WTC11 (cell line): Measurements from ENCODE around the gene ROBO1. TPM values are rescaled to one million over a fixed set of nuclear protein-coding genes. Genes with fewer than 3 reads are reported as not detected.

Experiments used
- ATAC-seq: fragments of 200-7000 bp; cut with Tn5 transposase; 2 replicates; pipeline ENCODE4 v1.10.0; 2021; ENCODE audit warnings: mild to moderate bottlenecking, moderate library complexity
- CTCF ChIA-PET: fragments of 300-600 bp; sonication (Branson Sonifier 250); formaldehyde crosslinking; loops from one replicate; lab custom pipeline; 2021; ENCODE audit warnings: antibody characterized with exemption; lab: Charles Lee
- POLR2A ChIA-PET: fragments of 350-600 bp; sonication (Branson Sonifier 250); formaldehyde crosslinking; loops from one replicate; lab custom pipeline; 2021; ENCODE audit warnings: antibody characterized with exemption; lab: Charles Lee
- DNase-seq: peaks from one replicate; pipeline ENCODE4 v3.0.0; 2021; ENCODE audit warnings: low spot score
- H3K27ac Mint-ChIP-seq: 2 replicates; pipeline ENCODE4 v1.8.0; 2021; ENCODE audit warnings: mixed read lengths
- H3K27me3 Mint-ChIP-seq: 2 replicates; pipeline ENCODE4 v1.8.0; 2021; ENCODE audit warnings: low read depth, mild to moderate bottlenecking, moderate library complexity, mixed read lengths
- H3K36me3 Mint-ChIP-seq: 2 replicates; pipeline ENCODE4 v1.8.0; 2021; ENCODE audit warnings: mixed read lengths
- H3K4me1 Mint-ChIP-seq: 2 replicates; pipeline ENCODE4 v1.8.0; 2022; ENCODE audit warnings: mixed read lengths
- H3K4me3 Mint-ChIP-seq: 2 replicates; pipeline ENCODE4 v1.8.0; 2021; ENCODE audit warnings: mild to moderate bottlenecking, moderate library complexity, mixed read lengths
- H3K9me3 Mint-ChIP-seq: 2 replicates; pipeline ENCODE4 v1.8.0; 2021; ENCODE audit warnings: mixed read lengths
- CREM ChIP-seq: sonication (generic); formaldehyde crosslinking; IDR thresholded peaks from 2 replicates; pipeline ENCODE4 v1.8.1; 2022; ENCODE audit warnings: mild to moderate bottlenecking, missing genetic modification reagents, moderate library complexity
- ELF4 ChIP-seq: sonication (generic); formaldehyde crosslinking; IDR thresholded peaks from 2 replicates; pipeline ENCODE4 v1.8.1; 2022; ENCODE audit warnings: low read depth, mild to moderate bottlenecking, moderate library complexity, missing genetic modification reagents
- FOXP1 ChIP-seq: sonication (generic); formaldehyde crosslinking; IDR thresholded peaks from 2 replicates; pipeline ENCODE4 v1.8.0; 2022; ENCODE audit warnings: missing genetic modification reagents, mild to moderate bottlenecking, moderate library complexity, borderline replicate concordance
- GRHL2 ChIP-seq: fragments of 250-450 bp; sonication (Bioruptor Pico); IDR thresholded peaks from 2 replicates; pipeline ENCODE4 v1.8.0; 2022; ENCODE audit warnings: mild to moderate bottlenecking, moderate library complexity; ENCODE audit not compliant: insufficient replicate concordance, severe bottlenecking
- HMGA2 ChIP-seq: fragments of 250-450 bp; sonication (Bioruptor Pico); IDR thresholded peaks from 2 replicates; pipeline ENCODE4 v1.4.0; 2021; ENCODE audit warnings: mild to moderate bottlenecking, moderate library complexity
- KAT7 ChIP-seq: sonication (generic); formaldehyde crosslinking; IDR thresholded peaks from 2 replicates; pipeline ENCODE4 v1.8.1; 2023; ENCODE audit warnings: missing genetic modification reagents, mild to moderate bottlenecking, borderline replicate concordance
- MXD4 ChIP-seq: fragments of 250-450 bp; sonication (Bioruptor Pico); IDR thresholded peaks from 2 replicates; pipeline ENCODE4 v1.8.0; 2021; ENCODE audit warnings: mild to moderate bottlenecking, moderate library complexity, borderline replicate concordance
- NFATC4 ChIP-seq: fragments of 250-450 bp; sonication (Bioruptor Pico); IDR thresholded peaks from 2 replicates; pipeline ENCODE4 v1.9.0; 2021; ENCODE audit warnings: mild to moderate bottlenecking
- NR1H2 ChIP-seq: sonication (generic); formaldehyde crosslinking; IDR thresholded peaks from 2 replicates; pipeline ENCODE4 v1.9.0; 2021; ENCODE audit warnings: mild to moderate bottlenecking, moderate library complexity, missing genetic modification reagents
- NR2C2 ChIP-seq: sonication (generic); formaldehyde crosslinking; IDR thresholded peaks from 2 replicates; pipeline ENCODE4 v1.8.0; 2022; ENCODE audit warnings: mild to moderate bottlenecking, missing genetic modification reagents
- NR3C1 ChIP-seq: sonication (generic); formaldehyde crosslinking; conservative IDR thresholded peaks from 2 replicates; pipeline ENCODE4 v1.8.1; 2023; ENCODE audit warnings: low read depth, mild to moderate bottlenecking, missing genetic modification reagents
- PRRX2 ChIP-seq: fragments of 250-450 bp; sonication (Bioruptor Pico); IDR thresholded peaks from 2 replicates; pipeline ENCODE4 v1.8.0; 2021; ENCODE audit warnings: mild to moderate bottlenecking
- RELA ChIP-seq: sonication (generic); formaldehyde crosslinking; IDR thresholded peaks from 2 replicates; pipeline ENCODE4 v1.8.1; 2022; ENCODE audit warnings: missing genetic modification reagents, mild to moderate bottlenecking, borderline replicate concordance
- TCF7 ChIP-seq: sonication (generic); formaldehyde crosslinking; IDR thresholded peaks from 2 replicates; pipeline ENCODE4 v1.8.0; 2022; ENCODE audit warnings: mild to moderate bottlenecking, low read depth, missing genetic modification reagents, moderate library complexity
- ZNF219 ChIP-seq: sonication (generic); formaldehyde crosslinking; IDR thresholded peaks from 2 replicates; pipeline ENCODE4 v1.8.0; 2023; ENCODE audit warnings: missing genetic modification reagents, mild to moderate bottlenecking, borderline replicate concordance
- ZNF263 ChIP-seq: sonication (generic); formaldehyde crosslinking; IDR thresholded peaks from 2 replicates; pipeline ENCODE4 v1.8.1; 2022; ENCODE audit warnings: low read depth, mild to moderate bottlenecking, moderate library complexity, missing genetic modification reagents
- total RNA-seq: library from RNA; stranded (reverse); gene quantifications from 3 replicates; pipeline ENCODE4 v1.2.3, GENCODE V29; 2021
- TF ChIP-seq, protein P1 (sequence below): fragments of 200-600 bp; IDR thresholded peaks from 2 replicates; pipeline ENCODE4 v1.8.0; 2022; ENCODE audit warnings: antibody characterized with exemption
- TF ChIP-seq, protein P2 (sequence below): sonication (generic); formaldehyde crosslinking; conservative IDR thresholded peaks from 2 replicates; pipeline ENCODE4 v1.8.1; 2023; ENCODE audit warnings: mild to moderate bottlenecking, low read depth, missing genetic modification reagents, moderate library complexity
- TF ChIP-seq, protein P3 (sequence below): sonication (generic); formaldehyde crosslinking; IDR thresholded peaks from 2 replicates; pipeline ENCODE4 v1.8.1; 2022; ENCODE audit warnings: mild to moderate bottlenecking, moderate library complexity, missing genetic modification reagents
- TF ChIP-seq, protein P4 (sequence below): fragments of 250-450 bp; sonication (Bioruptor Pico); IDR thresholded peaks from 2 replicates; pipeline ENCODE4 v1.8.0; 2021; ENCODE audit warnings: mild to moderate bottlenecking
- TF ChIP-seq, protein P5 (sequence below): fragments of 250-450 bp; sonication (Bioruptor Pico); IDR thresholded peaks from 2 replicates; pipeline ENCODE4 v1.9.0; 2021; ENCODE audit warnings: mild to moderate bottlenecking, borderline replicate concordance

The ROBO1 gene
- total RNA-seq, 1 experiment from 2014 or later: 90.9 TPM

DNA sequence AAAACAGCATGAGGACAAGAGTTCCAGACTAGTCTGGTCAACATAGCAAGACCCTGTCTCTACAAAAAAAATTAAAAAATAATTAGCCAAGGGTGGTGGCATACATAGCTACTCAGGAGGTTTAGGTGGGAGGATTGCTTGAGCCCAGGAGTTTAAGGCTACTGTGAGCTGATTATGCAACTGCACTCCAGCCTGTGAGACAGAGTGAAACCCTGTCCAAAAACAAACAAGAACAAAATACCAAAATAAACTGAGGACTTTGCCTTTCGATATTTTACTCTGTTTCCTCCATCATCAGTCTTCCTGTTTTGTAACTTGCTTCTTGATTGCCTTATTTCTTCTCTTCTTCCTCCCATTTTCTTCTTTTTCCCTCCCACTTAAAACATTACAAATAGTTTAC lies 504.4 kb downstream of the ROBO1 start (continued):
- TF ChIP-seq, protein P1, sequence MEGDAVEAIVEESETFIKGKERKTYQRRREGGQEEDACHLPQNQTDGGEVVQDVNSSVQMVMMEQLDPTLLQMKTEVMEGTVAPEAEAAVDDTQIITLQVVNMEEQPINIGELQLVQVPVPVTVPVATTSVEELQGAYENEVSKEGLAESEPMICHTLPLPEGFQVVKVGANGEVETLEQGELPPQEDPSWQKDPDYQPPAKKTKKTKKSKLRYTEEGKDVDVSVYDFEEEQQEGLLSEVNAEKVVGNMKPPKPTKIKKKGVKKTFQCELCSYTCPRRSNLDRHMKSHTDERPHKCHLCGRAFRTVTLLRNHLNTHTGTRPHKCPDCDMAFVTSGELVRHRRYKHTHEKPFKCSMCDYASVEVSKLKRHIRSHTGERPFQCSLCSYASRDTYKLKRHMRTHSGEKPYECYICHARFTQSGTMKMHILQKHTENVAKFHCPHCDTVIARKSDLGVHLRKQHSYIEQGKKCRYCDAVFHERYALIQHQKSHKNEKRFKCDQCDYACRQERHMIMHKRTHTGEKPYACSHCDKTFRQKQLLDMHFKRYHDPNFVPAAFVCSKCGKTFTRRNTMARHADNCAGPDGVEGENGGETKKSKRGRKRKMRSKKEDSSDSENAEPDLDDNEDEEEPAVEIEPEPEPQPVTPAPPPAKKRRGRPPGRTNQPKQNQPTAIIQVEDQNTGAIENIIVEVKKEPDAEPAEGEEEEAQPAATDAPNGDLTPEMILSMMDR: no peak
- no peak for TF ChIP-seq KAT7 (CRISPR knock-in tag)
- TF ChIP-seq MXD4 (CRISPR knock-in tag): no peak
- TF ChIP-seq GRHL2 (CRISPR knock-in tag): no peak
- no peak for TF ChIP-seq NR3C1 (CRISPR knock-in tag)
- TF ChIP-seq, protein P2, sequence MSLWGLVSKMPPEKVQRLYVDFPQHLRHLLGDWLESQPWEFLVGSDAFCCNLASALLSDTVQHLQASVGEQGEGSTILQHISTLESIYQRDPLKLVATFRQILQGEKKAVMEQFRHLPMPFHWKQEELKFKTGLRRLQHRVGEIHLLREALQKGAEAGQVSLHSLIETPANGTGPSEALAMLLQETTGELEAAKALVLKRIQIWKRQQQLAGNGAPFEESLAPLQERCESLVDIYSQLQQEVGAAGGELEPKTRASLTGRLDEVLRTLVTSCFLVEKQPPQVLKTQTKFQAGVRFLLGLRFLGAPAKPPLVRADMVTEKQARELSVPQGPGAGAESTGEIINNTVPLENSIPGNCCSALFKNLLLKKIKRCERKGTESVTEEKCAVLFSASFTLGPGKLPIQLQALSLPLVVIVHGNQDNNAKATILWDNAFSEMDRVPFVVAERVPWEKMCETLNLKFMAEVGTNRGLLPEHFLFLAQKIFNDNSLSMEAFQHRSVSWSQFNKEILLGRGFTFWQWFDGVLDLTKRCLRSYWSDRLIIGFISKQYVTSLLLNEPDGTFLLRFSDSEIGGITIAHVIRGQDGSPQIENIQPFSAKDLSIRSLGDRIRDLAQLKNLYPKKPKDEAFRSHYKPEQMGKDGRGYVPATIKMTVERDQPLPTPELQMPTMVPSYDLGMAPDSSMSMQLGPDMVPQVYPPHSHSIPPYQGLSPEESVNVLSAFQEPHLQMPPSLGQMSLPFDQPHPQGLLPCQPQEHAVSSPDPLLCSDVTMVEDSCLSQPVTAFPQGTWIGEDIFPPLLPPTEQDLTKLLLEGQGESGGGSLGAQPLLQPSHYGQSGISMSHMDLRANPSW (CRISPR knock-in tag): no peak
- TF ChIP-seq, protein P3, sequence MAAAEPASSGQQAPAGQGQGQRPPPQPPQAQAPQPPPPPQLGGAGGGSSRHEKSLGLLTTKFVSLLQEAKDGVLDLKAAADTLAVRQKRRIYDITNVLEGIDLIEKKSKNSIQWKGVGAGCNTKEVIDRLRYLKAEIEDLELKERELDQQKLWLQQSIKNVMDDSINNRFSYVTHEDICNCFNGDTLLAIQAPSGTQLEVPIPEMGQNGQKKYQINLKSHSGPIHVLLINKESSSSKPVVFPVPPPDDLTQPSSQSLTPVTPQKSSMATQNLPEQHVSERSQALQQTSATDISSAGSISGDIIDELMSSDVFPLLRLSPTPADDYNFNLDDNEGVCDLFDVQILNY: no peak

DNA sequence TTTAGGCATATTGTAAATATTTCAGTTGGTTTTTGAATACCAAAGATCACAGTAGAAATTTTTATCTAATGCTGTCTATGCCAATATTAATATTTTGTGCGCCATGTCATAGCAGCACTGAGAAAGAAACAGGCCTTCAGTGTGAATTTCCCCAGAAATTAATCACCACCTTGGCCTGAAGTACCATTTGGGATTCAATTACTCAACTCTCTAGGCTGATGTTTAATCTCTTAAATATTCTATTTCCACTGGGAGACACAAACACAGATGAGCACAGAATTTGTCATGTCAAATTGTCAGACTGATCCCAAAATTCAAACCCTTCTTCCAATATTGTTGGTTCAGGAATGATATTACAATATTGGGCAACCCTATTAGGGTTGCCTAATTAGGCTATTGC lies 509.3 kb downstream of the ROBO1 start:
- no peaks in the 10 kb centered on the region for H3K9me3 Mint-ChIP-seq
- H3K36me3 Mint-ChIP-seq: no peaks in the 10 kb centered on the region
- ChIA-PET CTCF (no interaction called here), POLR2A (no interaction called here)
- ATAC-seq: no peak
- no peak for DNase-seq
- no peak overlapping the region for H3K27ac Mint-ChIP-seq
- no peaks in the 10 kb centered on the region for H3K4me1 Mint-ChIP-seq
- no peaks in the 10 kb centered on the region for H3K27me3 Mint-ChIP-seq
- no peak overlapping the region for H3K4me3 Mint-ChIP-seq
- TF ChIP-seq PRRX2: no peak
- TF ChIP-seq NFATC4 (CRISPR knock-in tag): no peak
- TF ChIP-seq FOXP1 (CRISPR knock-in tag): no peak
- TF ChIP-seq RELA (CRISPR knock-in tag): no peak
- TF ChIP-seq TCF7 (CRISPR knock-in tag): no peak
- TF ChIP-seq, protein P2 (CRISPR knock-in tag): no peak
- TF ChIP-seq, protein P4, sequence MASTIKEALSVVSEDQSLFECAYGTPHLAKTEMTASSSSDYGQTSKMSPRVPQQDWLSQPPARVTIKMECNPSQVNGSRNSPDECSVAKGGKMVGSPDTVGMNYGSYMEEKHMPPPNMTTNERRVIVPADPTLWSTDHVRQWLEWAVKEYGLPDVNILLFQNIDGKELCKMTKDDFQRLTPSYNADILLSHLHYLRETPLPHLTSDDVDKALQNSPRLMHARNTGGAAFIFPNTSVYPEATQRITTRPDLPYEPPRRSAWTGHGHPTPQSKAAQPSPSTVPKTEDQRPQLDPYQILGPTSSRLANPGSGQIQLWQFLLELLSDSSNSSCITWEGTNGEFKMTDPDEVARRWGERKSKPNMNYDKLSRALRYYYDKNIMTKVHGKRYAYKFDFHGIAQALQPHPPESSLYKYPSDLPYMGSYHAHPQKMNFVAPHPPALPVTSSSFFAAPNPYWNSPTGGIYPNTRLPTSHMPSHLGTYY (CRISPR knock-in tag): no peak
- no peak for TF ChIP-seq NR1H2
- TF ChIP-seq ELF4: no peak
- TF ChIP-seq, protein P5, sequence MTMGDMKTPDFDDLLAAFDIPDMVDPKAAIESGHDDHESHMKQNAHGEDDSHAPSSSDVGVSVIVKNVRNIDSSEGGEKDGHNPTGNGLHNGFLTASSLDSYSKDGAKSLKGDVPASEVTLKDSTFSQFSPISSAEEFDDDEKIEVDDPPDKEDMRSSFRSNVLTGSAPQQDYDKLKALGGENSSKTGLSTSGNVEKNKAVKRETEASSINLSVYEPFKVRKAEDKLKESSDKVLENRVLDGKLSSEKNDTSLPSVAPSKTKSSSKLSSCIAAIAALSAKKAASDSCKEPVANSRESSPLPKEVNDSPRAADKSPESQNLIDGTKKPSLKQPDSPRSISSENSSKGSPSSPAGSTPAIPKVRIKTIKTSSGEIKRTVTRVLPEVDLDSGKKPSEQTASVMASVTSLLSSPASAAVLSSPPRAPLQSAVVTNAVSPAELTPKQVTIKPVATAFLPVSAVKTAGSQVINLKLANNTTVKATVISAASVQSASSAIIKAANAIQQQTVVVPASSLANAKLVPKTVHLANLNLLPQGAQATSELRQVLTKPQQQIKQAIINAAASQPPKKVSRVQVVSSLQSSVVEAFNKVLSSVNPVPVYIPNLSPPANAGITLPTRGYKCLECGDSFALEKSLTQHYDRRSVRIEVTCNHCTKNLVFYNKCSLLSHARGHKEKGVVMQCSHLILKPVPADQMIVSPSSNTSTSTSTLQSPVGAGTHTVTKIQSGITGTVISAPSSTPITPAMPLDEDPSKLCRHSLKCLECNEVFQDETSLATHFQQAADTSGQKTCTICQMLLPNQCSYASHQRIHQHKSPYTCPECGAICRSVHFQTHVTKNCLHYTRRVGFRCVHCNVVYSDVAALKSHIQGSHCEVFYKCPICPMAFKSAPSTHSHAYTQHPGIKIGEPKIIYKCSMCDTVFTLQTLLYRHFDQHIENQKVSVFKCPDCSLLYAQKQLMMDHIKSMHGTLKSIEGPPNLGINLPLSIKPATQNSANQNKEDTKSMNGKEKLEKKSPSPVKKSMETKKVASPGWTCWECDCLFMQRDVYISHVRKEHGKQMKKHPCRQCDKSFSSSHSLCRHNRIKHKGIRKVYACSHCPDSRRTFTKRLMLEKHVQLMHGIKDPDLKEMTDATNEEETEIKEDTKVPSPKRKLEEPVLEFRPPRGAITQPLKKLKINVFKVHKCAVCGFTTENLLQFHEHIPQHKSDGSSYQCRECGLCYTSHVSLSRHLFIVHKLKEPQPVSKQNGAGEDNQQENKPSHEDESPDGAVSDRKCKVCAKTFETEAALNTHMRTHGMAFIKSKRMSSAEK: no peak
- no peak for TF ChIP-seq ZNF263 (CRISPR knock-in tag)
- TF ChIP-seq ZNF219 (CRISPR knock-in tag): no peak
- TF ChIP-seq NR2C2 (CRISPR knock-in tag): no peak
- no peak for TF ChIP-seq HMGA2 (CRISPR knock-in tag)
- no peak for TF ChIP-seq CREM (CRISPR knock-in tag)
